MM.1S (cell line): ENCODE results near the gene DMRTB1.

Experiments
- DNase-seq: peaks from one replicate; pipeline ENCODE4 v3.0.0-alpha.2; 2015
- H2AFZ ChIP-seq: fragments of 300-600 bp; sonication (generic); 2 replicates; pipeline ENCODE4 v1.6.0; 2016; ENCODE audit warnings: antibody characterized with exemption, low read length
- H3F3A ChIP-seq: fragments of 300-600 bp; sonication (generic); 2 replicates; pipeline ENCODE4 v1.6.1; 2016; ENCODE audit warnings: mild to moderate bottlenecking, antibody characterized with exemption, low read length, moderate library complexity, mixed read lengths; ENCODE audit not compliant: insufficient read depth
- H3K27ac ChIP-seq: fragments of 300-600 bp; sonication (generic); 2 replicates; pipeline ENCODE4 v1.5.1; 2016; ENCODE audit warnings: mild to moderate bottlenecking, low read length
- H3K27me3 ChIP-seq: fragments of 300-600 bp; sonication (generic); replicated peaks from 2 replicates; pipeline ENCODE4 v1.6.0; 2016; ENCODE audit warnings: low read length; ENCODE audit not compliant: insufficient read depth
- H3K36me3 ChIP-seq: fragments of 300-600 bp; sonication (generic); replicated peaks from 2 replicates; pipeline ENCODE4 v1.6.1; 2016; ENCODE audit warnings: mild to moderate bottlenecking, low read length, mixed read lengths; ENCODE audit not compliant: insufficient read depth
- H3K4me1 ChIP-seq: fragments of 300-600 bp; sonication (generic); 2 replicates; pipeline ENCODE4 v1.6.1; 2016; ENCODE audit warnings: low read length, mixed read lengths
- H3K4me2 ChIP-seq: fragments of 300-600 bp; sonication (generic); 2 replicates; pipeline ENCODE4 v1.6.0; 2016; ENCODE audit warnings: low read depth, low read length
- H3K4me3 ChIP-seq: fragments of 300-600 bp; sonication (generic); 2 replicates; pipeline ENCODE4 v1.5.1; 2016; ENCODE audit warnings: low read length, mixed read lengths
- H3K79me2 ChIP-seq: fragments of 300-600 bp; sonication (generic); 2 replicates; pipeline ENCODE4 v1.6.1; 2016; ENCODE audit warnings: mixed run types, low read length, mixed read lengths
- H3K9ac ChIP-seq: fragments of 300-600 bp; sonication (generic); 2 replicates; pipeline ENCODE4 v1.6.1; 2016; ENCODE audit warnings: low read length, mixed read lengths
- H3K9me2 ChIP-seq: fragments of 300-600 bp; sonication (generic); replicated peaks from 2 replicates; pipeline ENCODE4 v1.6.1; 2016; ENCODE audit warnings: mild to moderate bottlenecking, low read length, mixed read lengths; ENCODE audit not compliant: insufficient read depth
- H3K9me3 ChIP-seq: fragments of 300-600 bp; sonication (generic); replicated peaks from 2 replicates; pipeline ENCODE4 v1.6.1; 2016; ENCODE audit warnings: mild to moderate bottlenecking, low read length, mixed read lengths; ENCODE audit not compliant: insufficient read depth
- H4K20me1 ChIP-seq: fragments of 300-600 bp; sonication (generic); 2 replicates; pipeline ENCODE4 v1.6.1; 2016; ENCODE audit warnings: mild to moderate bottlenecking, low read length, moderate library complexity, mixed read lengths; ENCODE audit not compliant: insufficient read depth
- EZH2 ChIP-seq: fragments of 300-600 bp; sonication (generic); optimal IDR thresholded peaks from 2 replicates; pipeline ENCODE3; 2017; ENCODE audit warnings: low read depth, mild to moderate bottlenecking, antibody characterized with exemption, low read length, mixed read lengths
- EZH2phosphoT487 ChIP-seq: fragments of 300-600 bp; sonication (generic); IDR thresholded peaks from 2 replicates; pipeline ENCODE4 v1.6.1; 2018; ENCODE audit warnings: antibody characterized with exemption, low read length
- TF ChIP-seq, protein P1 (sequence below): fragments of 300-600 bp; sonication (generic); IDR thresholded peaks from 2 replicates; pipeline ENCODE4 v1.5.1; 2016; ENCODE audit warnings: antibody characterized with exemption, low read length, mixed read lengths

DMRTB1 gene

DNA sequence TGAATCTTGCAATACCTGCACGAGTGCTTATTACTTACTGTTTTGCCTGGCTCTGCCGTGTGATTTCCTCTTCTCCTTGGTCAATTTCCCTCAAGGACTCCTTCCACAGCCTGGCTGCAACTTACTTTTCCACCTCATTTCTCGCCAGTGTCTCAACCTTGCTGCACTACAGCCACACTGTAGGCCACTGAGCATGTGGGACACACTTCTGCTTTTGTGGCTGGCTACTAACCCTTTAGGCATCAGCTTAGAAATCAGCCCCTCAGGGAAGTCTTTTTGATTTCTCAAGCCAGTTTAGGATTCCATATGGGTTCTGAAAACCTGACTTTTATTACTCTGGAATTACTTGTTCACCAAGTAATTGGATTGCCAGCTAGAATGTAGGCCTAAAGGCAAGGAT lies 5.2 kb upstream of the DMRTB1 start:
- no peak overlapping the region for H2AFZ ChIP-seq
- H3K79me2 ChIP-seq: no peaks in the 10 kb centered on the region
- no peak for DNase-seq
- H3K4me3 ChIP-seq: no peak overlapping the region
- no peak overlapping the region for H3K9ac ChIP-seq
- no peaks in the 10 kb centered on the region for H4K20me1 ChIP-seq
- no peaks in the 10 kb centered on the region for H3K9me3 ChIP-seq
- H3K9me2 ChIP-seq: no peaks in the 10 kb centered on the region
- H3K4me1 ChIP-seq: no peaks in the 10 kb centered on the region
- H3K36me3 ChIP-seq: no peaks in the 10 kb centered on the region
- no peaks in the 10 kb centered on the region for H3K27me3 ChIP-seq
- no peak overlapping the region for H3K4me2 ChIP-seq
- TF ChIP-seq, protein P1, sequence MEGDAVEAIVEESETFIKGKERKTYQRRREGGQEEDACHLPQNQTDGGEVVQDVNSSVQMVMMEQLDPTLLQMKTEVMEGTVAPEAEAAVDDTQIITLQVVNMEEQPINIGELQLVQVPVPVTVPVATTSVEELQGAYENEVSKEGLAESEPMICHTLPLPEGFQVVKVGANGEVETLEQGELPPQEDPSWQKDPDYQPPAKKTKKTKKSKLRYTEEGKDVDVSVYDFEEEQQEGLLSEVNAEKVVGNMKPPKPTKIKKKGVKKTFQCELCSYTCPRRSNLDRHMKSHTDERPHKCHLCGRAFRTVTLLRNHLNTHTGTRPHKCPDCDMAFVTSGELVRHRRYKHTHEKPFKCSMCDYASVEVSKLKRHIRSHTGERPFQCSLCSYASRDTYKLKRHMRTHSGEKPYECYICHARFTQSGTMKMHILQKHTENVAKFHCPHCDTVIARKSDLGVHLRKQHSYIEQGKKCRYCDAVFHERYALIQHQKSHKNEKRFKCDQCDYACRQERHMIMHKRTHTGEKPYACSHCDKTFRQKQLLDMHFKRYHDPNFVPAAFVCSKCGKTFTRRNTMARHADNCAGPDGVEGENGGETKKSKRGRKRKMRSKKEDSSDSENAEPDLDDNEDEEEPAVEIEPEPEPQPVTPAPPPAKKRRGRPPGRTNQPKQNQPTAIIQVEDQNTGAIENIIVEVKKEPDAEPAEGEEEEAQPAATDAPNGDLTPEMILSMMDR: no peak
- TF ChIP-seq EZH2phosphoT487: no peak
- TF ChIP-seq EZH2: no peak
- no peaks in the 10 kb centered on the region for H3F3A ChIP-seq
- no peak overlapping the region for H3K27ac ChIP-seq

DNA sequence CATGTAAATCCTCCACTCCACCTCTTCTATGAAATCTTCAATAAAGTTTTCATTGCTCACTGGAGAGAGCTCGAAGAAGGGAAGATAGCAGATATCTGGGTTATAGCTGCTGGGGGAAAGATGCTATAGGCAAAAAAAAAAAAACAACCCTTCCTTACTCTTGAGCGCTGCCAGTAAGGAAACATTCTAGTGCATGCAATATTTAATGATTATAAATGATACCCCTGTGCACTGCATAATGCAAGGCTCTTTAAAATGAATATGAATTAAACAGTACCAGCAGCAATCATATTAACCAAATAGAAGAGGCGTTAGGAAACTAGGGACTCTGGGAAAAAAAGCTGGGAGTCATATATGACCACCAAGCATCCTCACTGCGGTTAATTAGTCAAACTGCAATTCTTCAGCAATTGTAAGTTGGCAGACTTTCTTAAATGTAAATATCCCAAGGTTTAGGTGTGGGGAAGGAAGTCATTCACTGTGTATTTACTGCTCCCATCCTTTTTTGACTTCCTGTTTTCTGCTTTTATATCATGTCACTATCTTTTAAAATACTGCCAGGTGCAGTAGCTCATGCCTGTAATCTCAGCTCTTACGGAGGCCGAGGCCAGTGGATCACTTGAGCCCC lies 3.7 kb upstream of the DMRTB1 start:
- H3K27ac ChIP-seq: no peak overlapping the region

DNA sequence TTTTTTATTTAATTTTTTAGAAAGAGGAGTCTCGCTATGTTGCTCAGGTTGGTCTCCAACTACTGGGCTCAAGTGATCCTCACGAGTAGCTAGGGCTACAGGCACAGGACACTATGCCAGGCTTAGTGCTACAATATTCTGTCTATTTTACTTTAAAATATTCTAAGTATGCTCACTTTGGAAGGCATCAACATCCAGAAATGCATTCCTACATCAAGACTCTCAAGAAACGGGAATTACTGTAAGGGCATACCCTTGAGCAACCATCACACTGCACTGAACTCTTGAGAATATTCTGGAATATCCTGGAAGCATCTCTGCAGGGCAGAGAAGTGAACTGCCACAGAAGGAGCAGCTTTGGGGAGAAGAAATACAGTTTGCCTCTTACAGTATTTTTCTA lies 565 bp upstream of the DMRTB1 start:
- Histone ChIP-seq H3K9ac (no peak overlapping the region), H3K4me3 (no peak overlapping the region), H3K4me2 (no peak overlapping the region), H3K36me3 (no peaks in the 10 kb centered on the region), H3K9me2 (no peaks in the 10 kb centered on the region), H3K9me3 (no peaks in the 10 kb centered on the region), H2AFZ (no peak overlapping the region), H3K27ac (no peak overlapping the region), H3K79me2 (no peaks in the 10 kb centered on the region), H3F3A (no peaks in the 10 kb centered on the region), H3K4me1 (no peaks in the 10 kb centered on the region), H3K27me3 (no peaks in the 10 kb centered on the region), H4K20me1 (no peaks in the 10 kb centered on the region)
- TF ChIP-seq EZH2 (no peak), EZH2phosphoT487 (no peak)
- TF ChIP-seq, protein P1: no peak
- DNase-seq: no peak

More for the DNA sequence above, 3.7 kb upstream of the DMRTB1 start:
- no peak for DNase-seq
- H3K4me2 ChIP-seq: no peak overlapping the region
- H3K79me2 ChIP-seq: no peaks in the 10 kb centered on the region
- no peak for TF ChIP-seq EZH2
- TF ChIP-seq, protein P1: no peak
- TF ChIP-seq EZH2phosphoT487: no peak
- no peaks in the 10 kb centered on the region for H3K9me3 ChIP-seq
- no peaks in the 10 kb centered on the region for H3K9me2 ChIP-seq
- no peaks in the 10 kb centered on the region for H3K36me3 ChIP-seq
- no peak overlapping the region for H2AFZ ChIP-seq
- no peak overlapping the region for H3K4me3 ChIP-seq
- no peaks in the 10 kb centered on the region for H4K20me1 ChIP-seq
- no peaks in the 10 kb centered on the region for H3F3A ChIP-seq
- H3K4me1 ChIP-seq: no peaks in the 10 kb centered on the region
- no peak overlapping the region for H3K9ac ChIP-seq
- H3K27me3 ChIP-seq: no peaks in the 10 kb centered on the region
